H1 (cell line): ENCODE data around the gene CNTD1.

ENCODE experiments used
- CEBPB ChIP-seq: IDR thresholded peaks from 2 replicates; pipeline ENCODE4 v1.6.1; 2012; ENCODE audit warnings: low read depth, low read length
- CREB1 ChIP-seq: IDR thresholded peaks from 2 replicates; pipeline ENCODE4 v1.6.1; 2012; ENCODE audit warnings: inconsistent platforms
- EZH2 ChIP-seq: fragments of 200-600 bp; sonication (generic); IDR thresholded peaks from 2 replicates; pipeline ENCODE4 v1.7.1; 2012; ENCODE audit warnings: low read depth, mild to moderate bottlenecking, moderate library complexity, low read length, inconsistent platforms; ENCODE audit not compliant: severe bottlenecking
- HDAC6 ChIP-seq: IDR thresholded peaks from one replicate; pipeline ENCODE4 v1.7.1; 2012; ENCODE audit warnings: low read depth, mild to moderate bottlenecking, inconsistent platforms, low read length, moderate library complexity
- PHF8 ChIP-seq: fragments of 200-600 bp; sonication (generic); conservative IDR thresholded peaks from 2 replicates; pipeline ENCODE4 v1.7.1; 2012; ENCODE audit warnings: low read depth, mild to moderate bottlenecking, inconsistent platforms, low read length, moderate library complexity
- POLR2AphosphoS5 ChIP-seq: IDR thresholded peaks from 2 replicates; pipeline ENCODE4 v1.6.1; 2011; ENCODE audit warnings: low read depth, low read length
- SP1 ChIP-seq: IDR thresholded peaks from 2 replicates; pipeline ENCODE4 v1.6.1; 2011; ENCODE audit warnings: low read depth, low read length

GRCh38 chr17:42818379-42818778 is 19.7 kb downstream of the CNTD1 start:
- TF ChIP-seq SP1, result no peak
- no peak for TF ChIP-seq CREB1
- TF ChIP-seq EZH2, result no peak
- no peak for TF ChIP-seq CEBPB
- TF ChIP-seq HDAC6, result no peak
- TF ChIP-seq PHF8, result no peak
- no peak for TF ChIP-seq POLR2AphosphoS5
